ENCODE measurements around the gene IL34. TPM values are rescaled to one million over a fixed set of nuclear protein-coding genes. Genes with fewer than 3 reads are reported as not detected.

IL34 gene
- total RNA-seq, 1 donor from 2014 or later, result 13.4 TPM

DNA sequence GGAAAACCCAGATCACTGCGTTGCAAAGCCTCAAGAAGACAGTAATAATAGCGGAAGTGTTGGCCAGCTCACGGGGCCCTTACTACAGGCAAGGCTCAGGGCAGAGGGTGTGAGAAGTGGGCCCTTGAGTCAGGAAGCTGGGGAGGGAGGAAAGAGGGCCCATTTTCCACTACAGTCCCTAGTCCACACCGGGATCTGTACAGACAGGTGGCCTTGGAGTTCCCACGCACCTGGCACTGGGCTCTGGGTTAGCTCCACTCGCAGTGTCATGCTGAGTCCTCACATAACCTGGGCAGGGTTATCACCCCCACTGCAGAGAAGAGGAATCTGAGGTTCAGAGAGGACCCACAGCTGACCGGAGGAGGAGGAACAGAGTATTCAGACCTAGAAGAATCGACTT is 56.3 kb downstream of the IL34 start:
- peak; percentile 23 for DNase-seq

DNA sequence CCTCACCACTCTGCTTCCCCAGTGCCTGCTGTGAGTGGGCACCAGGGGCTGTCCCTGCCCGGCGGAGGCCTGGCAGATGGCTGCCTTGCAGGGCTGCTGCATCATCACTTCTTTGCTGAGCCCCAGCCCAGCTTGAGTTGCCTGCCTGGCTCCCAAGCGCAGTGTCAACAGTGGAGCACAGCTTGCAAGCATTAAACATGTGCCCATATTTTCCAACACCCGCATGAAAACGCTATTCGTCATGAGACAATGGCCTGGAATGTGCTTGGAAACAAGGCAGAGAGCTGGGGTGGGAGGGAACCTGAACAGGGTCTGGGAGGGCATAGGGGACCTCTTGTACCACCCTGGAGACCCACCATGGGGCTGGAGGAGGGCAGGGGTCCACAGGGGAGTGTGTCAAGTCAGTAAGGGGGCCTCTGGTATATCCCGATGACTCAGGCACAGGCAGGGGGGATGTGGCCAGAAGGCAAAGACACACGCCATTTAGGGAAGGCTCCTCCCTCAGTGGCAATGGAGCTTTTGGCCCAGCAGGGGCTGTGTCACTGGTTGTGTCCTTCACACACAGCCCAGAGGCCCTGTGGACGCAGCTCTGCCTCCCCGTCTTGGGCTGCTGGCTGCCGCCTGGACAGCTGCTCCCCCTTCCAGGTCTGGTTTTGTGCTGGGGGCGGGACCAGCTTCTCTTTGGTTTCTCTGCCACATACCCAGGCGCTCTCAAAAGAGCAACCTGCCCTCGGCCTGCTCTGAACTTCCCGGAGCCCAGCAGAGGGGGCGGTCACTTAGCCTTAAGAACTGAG is 56.9 kb downstream of the IL34 start:
- DNase-seq, result peak; percentile 92

- DNase-seq, result no peak
These were observed 57.5 kb downstream of the IL34 start for GRCh38 chr16:70703835-70704381.

DNA sequence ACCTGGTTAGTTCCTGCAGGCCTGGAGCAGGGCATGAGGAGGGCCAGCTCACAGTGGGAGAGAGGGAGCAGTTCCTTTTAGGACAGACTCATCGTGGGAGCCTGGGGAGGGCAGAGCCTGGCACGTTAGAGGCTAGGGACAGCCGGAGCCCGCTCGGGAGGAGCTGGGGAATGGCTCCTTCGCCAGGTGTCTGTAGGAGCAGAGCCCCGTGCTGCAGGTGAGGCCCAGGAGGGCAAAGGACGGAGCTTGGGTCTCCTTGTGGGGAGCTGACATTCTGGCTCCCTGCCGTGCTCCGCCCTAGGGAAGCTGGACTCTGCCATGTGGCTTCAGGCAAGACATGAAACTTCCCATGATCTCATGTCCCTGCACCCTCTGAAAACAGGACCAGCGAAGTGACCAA is 58.2 kb downstream of the IL34 start:
- no peak for DNase-seq

GRCh38 chr16:70705056-70705455 is 58.7 kb downstream of the IL34 start:
- no peak for DNase-seq

DNA sequence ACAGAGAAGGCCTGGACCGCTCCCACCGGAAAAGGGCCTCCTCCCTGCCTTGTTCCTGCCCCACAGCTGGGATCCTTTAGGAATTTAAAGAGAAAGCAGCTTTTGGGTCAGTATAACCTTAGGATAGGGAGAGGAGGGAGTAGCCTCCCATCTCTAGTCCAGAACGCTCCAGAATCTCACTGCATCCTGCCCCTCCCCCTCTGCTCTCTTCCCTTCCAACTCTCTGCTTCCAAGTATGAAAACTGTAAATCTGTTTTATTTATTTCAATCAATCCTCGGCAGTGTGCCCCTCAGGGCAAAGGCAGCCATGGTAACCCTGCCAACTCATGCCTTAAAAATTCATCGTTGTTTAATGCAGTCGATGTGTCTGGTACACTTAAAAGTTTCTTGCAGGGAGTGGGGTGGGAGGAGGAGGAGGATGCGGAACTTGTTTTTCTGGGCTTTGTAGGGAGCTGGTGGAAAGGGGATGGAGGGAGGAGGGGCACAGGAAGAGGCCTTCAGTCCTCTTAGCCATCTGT is 60.6 kb downstream of the IL34 start:
- peak; percentile 66 for DNase-seq

DNA sequence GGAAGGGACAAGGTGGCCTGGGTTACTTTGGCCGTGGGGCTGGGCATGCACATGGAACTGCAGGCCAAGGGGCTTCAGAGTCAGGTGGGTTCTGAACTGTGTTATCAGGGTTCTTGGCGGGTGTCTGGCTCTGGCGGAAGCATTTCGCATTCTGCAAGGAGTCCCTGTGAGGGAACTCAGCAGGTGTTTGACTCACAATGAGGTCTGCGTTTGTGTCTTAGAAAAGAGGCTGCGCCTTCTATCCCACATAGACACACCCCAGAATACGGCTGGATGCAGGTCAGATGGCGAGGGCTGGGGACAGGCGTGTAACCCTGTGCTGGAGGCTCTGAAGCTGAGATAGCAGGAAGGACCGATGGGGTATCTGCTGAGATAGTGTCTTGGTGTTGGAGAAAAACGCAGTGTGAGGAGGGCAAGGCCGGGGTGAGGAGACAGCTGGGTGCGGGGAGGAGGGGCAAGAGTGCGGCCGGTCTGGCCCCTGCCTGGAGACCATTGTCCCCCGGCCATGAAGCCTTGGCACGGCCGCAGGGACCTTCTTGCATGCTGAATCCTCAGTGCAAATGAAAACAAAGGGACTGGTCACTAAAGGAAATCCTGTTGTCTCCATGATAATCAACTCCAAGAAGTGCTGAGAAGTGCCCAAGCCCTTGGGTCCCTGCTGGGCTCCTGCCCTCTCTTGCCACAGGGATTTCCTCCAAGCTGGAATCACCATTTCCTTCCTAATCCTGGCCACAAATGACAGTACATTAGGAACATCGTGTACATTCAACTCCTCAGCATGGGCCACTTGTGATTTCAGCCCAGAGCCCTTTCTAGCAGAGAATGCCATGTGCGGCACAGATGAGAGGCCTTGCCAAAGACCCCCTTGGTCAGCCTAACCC is 62.2 kb downstream of the IL34 start:
- DNase-seq, result peak; percentile 68

GRCh38 chr16:70709457-70709856 is 63.1 kb downstream of the IL34 start:
- no peak for DNase-seq

- no peak for DNase-seq
These were observed 63.6 kb downstream of the IL34 start for GRCh38 chr16:70709942-70710341.

Other genes with a start within 250 kb of the IL34 start
- gene ST3GAL2, start 207.5 kb upstream of the IL34 start, total RNA-seq, result 35.8 TPM
- 18.8 TPM for gene FCSK, start 192.0 kb upstream of the IL34 start, total RNA-seq
- gene COG4, start 123.0 kb upstream of the IL34 start, total RNA-seq, result 38.7 TPM
- 137 TPM for gene SF3B3, start 122.7 kb upstream of the IL34 start, total RNA-seq
- 52.3 TPM for gene MTSS2, start 39.5 kb downstream of the IL34 start, total RNA-seq
- 23.8 TPM for gene VAC14, start 154.6 kb downstream of the IL34 start, total RNA-seq

Measured in tongue (tissue), 2 donors.